Mucosa of rectum (tissue), 2 donors: ENCODE results near the gene MTMR3.

ENCODE experiments used
- H3K27ac ChIP-seq, 2 donors: one replicate each; pipeline ENCODE4 v1.7.0; 2013; ENCODE audit warnings: inconsistent platforms in 2 of 2, low read depth in 2 of 2, low read length in 2 of 2
- H3K27me3 ChIP-seq, 2 donors: one replicate each; pipeline ENCODE4 v1.7.0; 2013; ENCODE audit warnings: low read length in 2 of 2; ENCODE audit not compliant: control insufficient read depth in 2 of 2, insufficient read depth in 2 of 2
- H3K36me3 ChIP-seq, 2 donors: one replicate each; pipeline ENCODE4 v1.7.0; 2013; ENCODE audit warnings: low read length in 2 of 2; ENCODE audit not compliant: control insufficient read depth in 2 of 2, insufficient read depth in 2 of 2
- H3K4me1 ChIP-seq, 2 donors: one replicate each; pipeline ENCODE4 v1.7.0; 2013; ENCODE audit warnings: low read length in 2 of 2, mild to moderate bottlenecking in 1 of 2; ENCODE audit not compliant: control insufficient read depth in 2 of 2, insufficient read depth in 2 of 2
- H3K4me3 ChIP-seq, 2 donors: one replicate each; pipeline ENCODE4 v1.7.0; 2013; ENCODE audit warnings: low read length in 2 of 2
- H3K9ac ChIP-seq, 2 donors: one replicate each; pipeline ENCODE4 v1.7.0; 2013; ENCODE audit warnings: low read length in 2 of 2, low read depth in 1 of 2, mild to moderate bottlenecking in 1 of 2
- H3K9me3 ChIP-seq, 2 donors: one replicate each; pipeline ENCODE4 v1.7.0; 2013; ENCODE audit warnings: low read length in 2 of 2; ENCODE audit not compliant: control insufficient read depth in 2 of 2
- donor health status: healthy.
- donor health status: Normal muscosa, but diverticular disease.

MTMR3 gene

GRCh38 chr22:30074994-30075393, 192.0 kb downstream of the MTMR3 start:
- H3K36me3 ChIP-seq: no peaks in the 10 kb centered on the region
- H3K27ac ChIP-seq: no peak overlapping the region
- H3K27me3 ChIP-seq: peaks cover 0 to 2% of the 10 kb centered on the region in 2 donors
- H3K4me3 ChIP-seq: no peak overlapping the region
- no peaks in the 10 kb centered on the region for H3K4me1 ChIP-seq
- no peaks in the 10 kb centered on the region for H3K9me3 ChIP-seq
- H3K9ac ChIP-seq: no peak overlapping the region

GRCh38 chr22:30077279-30077880, 194.4 kb downstream of the MTMR3 start:
- H3K27ac ChIP-seq: no peak overlapping the region

GRCh38 chr22:30078320-30079311, 195.6 kb downstream of the MTMR3 start:
- Histone ChIP-seq H3K4me3 (no peak overlapping the region), H3K27me3 (peaks cover 0 to 2% of the 10 kb centered on the region in 2 donors), H3K27ac (no peak overlapping the region), H3K9me3 (no peaks in the 10 kb centered on the region), H3K9ac (peak overlapping the region in 1 of 2 donors; percentile 32), H3K4me1 (no peaks in the 10 kb centered on the region), H3K36me3 (no peaks in the 10 kb centered on the region)

More at GRCh38 chr22:30077279-30077880, 194.4 kb downstream of the MTMR3 start:
- no peaks in the 10 kb centered on the region for H3K36me3 ChIP-seq
- H3K27me3 ChIP-seq: peaks cover 0 to 2% of the 10 kb centered on the region in 2 donors
- no peak overlapping the region for H3K9ac ChIP-seq
- no peak overlapping the region for H3K4me3 ChIP-seq
- no peaks in the 10 kb centered on the region for H3K9me3 ChIP-seq
- H3K4me1 ChIP-seq: no peaks in the 10 kb centered on the region

GRCh38 chr22:30079952-30080533, 197.1 kb downstream of the MTMR3 start, which contains the start of gene HORMAD2:
HORMAD2 (plus strand) TSS chr22:30080464; CDS start chr22:30093953, 13,489 bp downstream.
- H3K9ac ChIP-seq: no peak within 1 kb of the TSS
- H3K27ac ChIP-seq: no peak within 1 kb of the TSS
- H3K4me3 ChIP-seq: peak within 1 kb of the TSS in 1 of 2 donors; percentile 20
- H3K36me3 ChIP-seq: no peaks in the 10 kb centered on the region
- H3K9me3 ChIP-seq: no peaks in the 10 kb centered on the region
- H3K4me1 ChIP-seq: no peaks in the 10 kb centered on the region
- H3K27me3 ChIP-seq: peaks cover 0 to 2% of the 10 kb centered on the region in 2 donors
